Activated T-cell treated with anti-CD3 and anti-CD28 coated beads, Interleukin-2, amount 50 U/mL, for 24 hours (primary cell): ENCODE data around the gene AHCYL1.

Experiments
- DNase-seq: peaks from one replicate; pipeline ENCODE4 v3.0.0-alpha.2; 2020
- H3K27ac Mint-ChIP-seq: 2 replicates; pipeline ENCODE4 v1.8.0; 2020; ENCODE audit warnings: mild to moderate bottlenecking, mixed read lengths
- H3K27me3 Mint-ChIP-seq: 2 replicates; pipeline ENCODE4 v1.8.0; 2020; ENCODE audit warnings: mixed read lengths
- H3K36me3 Mint-ChIP-seq: 2 replicates; pipeline ENCODE4 v1.8.0; 2020; ENCODE audit warnings: low read depth, mixed read lengths
- H3K4me1 Mint-ChIP-seq: 2 replicates; pipeline ENCODE4 v1.8.0; 2020; ENCODE audit warnings: low read depth, mixed read lengths
- H3K4me3 Mint-ChIP-seq: 2 replicates; pipeline ENCODE4 v1.8.0; 2020; ENCODE audit warnings: mild to moderate bottlenecking, moderate library complexity, mixed read lengths
- H3K9me3 Mint-ChIP-seq: 2 replicates; pipeline ENCODE4 v1.8.0; 2020; ENCODE audit warnings: mixed read lengths

Gene AHCYL1

DNA sequence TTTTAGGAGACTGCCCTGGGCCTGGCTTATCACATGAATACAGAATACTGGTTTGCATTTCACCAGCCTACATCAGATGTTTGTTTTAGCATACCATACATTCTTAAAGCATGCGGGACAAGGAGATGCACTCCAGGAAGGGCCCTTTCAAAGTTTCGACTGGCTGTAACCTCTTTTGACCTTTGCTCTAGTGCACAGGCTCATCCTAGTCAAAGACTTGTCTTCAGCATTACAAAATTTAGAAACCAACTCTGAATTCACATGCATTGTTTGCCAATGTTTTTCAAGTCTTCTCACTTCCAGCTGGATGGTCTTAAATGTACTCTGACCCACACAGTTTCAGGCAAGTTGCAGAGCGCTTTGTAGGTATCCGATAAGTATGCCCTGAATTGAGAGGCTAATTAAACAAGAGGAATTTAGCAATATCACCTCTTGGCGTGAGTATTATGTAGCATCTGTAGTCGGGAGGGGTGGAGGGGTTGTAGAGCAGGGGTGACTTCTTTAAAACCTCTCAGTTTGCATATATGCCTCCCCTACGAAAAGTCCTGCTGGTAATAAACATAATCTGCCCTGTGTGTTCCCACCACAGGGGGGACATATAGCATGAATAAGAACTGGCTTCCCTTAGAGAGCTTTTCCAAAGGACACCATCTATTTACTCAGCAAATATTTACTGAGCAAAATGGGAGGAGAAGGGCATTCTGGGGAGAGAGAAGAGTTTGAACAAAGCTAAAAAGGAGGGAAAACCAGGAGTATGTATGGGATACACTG lies 24.4 kb upstream of the AHCYL1 start:
- no peak for DNase-seq
- Mint-ChIP-seq H3K9me3 (no peaks in the 10 kb centered on the region), H3K27ac (no peak overlapping the region), H3K4me3 (no peak overlapping the region), H3K4me1 (no peaks in the 10 kb centered on the region), H3K36me3 (no peaks in the 10 kb centered on the region), H3K27me3 (peaks cover 2% of the 10 kb centered on the region)

DNA sequence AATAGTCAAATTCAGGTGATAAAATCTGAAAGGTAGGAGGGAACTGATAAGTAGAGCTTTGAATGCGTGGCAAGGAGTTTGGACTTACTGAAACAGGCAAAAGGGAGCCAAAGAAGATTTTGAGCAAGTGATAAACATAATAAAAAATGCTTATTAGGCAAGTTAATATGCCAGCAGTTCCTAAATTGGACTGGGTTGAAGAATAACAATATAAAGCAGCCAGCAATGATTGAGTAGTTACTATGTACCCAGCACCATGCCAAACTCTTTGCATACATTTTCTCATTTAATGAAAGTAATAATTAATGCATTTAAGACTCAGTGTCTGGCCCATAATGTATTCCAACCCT lies 23.8 kb upstream of the AHCYL1 start:
- Mint-ChIP-seq H3K9me3 (no peaks in the 10 kb centered on the region), H3K27me3 (peaks cover 2% of the 10 kb centered on the region), H3K4me3 (no peak overlapping the region), H3K27ac (no peak overlapping the region), H3K36me3 (no peaks in the 10 kb centered on the region), H3K4me1 (no peaks in the 10 kb centered on the region)
- DNase-seq, result no peak

DNA sequence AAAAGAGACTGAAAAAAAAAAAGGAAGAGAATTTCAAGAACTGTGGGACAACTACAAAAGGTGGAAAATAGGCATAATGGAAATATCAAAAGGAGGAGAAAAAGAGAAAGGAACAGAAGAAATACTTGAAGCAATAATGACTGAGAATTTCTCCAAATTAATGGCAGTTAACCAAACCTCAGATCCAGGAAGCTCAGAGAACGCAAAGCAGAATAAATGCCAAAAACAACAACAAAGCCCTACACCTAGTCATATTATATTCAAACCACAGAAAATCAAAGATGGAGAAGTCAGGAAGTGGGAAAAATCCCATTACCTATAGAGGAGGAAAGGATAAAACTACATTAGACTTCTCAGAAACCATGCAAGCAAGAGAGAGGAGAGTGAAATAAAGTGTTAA lies 20.7 kb upstream of the AHCYL1 start:
- no peak for DNase-seq
- Mint-ChIP-seq H3K4me3 (no peak overlapping the region), H3K36me3 (no peaks in the 10 kb centered on the region), H3K9me3 (no peaks in the 10 kb centered on the region), H3K27me3 (no peaks in the 10 kb centered on the region), H3K27ac (no peak overlapping the region), H3K4me1 (no peaks in the 10 kb centered on the region)

DNA sequence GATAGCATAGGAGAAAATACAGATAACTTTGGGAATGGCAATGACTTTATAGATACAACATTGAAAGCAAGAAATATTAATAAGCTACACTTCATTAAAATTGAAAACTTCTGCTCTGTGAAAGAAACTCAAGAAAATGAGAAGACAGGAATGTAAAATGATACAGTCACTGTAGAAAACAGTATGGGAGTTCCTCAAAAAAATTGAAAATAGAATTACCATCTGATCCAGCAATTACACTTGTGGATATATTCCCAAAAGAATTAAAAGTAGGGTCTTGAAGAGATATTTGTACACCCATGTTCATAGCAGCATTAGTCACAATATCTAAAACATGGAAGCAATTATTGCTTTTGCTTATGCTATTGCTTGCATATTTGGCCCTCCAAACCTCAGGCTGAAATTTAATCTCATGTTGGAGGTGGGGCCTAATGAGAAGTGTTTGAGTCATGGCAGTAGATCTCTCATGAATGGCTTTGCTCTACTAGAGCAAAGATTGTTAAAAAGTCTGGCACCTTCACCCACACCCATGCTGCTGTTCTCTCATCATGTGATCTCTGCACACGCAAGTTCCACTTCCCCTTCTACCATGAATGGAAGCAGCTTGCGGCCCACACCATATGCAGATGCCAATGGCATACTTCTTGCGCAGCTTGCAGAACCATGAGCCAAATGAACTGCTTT lies 15.3 kb upstream of the AHCYL1 start:
- DNase-seq, result no peak
- no peaks in the 10 kb centered on the region for H3K27me3 Mint-ChIP-seq
- H3K9me3 Mint-ChIP-seq, result no peaks in the 10 kb centered on the region
- H3K36me3 Mint-ChIP-seq, result no peaks in the 10 kb centered on the region
- no peak overlapping the region for H3K27ac Mint-ChIP-seq
- H3K4me1 Mint-ChIP-seq, result no peaks in the 10 kb centered on the region
- no peak overlapping the region for H3K4me3 Mint-ChIP-seq

DNA sequence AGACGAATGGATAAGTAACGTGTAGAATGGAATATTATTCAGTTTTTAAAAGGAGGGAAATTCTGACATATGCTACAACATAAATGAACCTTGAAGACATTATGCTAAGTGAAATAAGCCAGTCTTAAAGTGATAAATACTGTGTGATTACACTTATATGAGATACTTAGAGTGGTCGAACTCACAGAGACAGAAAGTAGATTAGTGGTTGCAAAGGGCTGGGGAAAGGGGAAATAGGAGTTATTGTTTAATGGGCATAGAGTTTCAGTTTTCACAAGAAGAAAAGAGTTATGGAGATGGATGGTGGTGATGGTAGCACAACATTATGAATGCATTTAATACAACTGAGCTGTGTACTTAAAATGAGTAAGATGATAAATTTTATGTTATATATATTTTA lies 14.7 kb upstream of the AHCYL1 start:
- no peak for DNase-seq
- H3K27me3 Mint-ChIP-seq, result no peaks in the 10 kb centered on the region

DNA sequence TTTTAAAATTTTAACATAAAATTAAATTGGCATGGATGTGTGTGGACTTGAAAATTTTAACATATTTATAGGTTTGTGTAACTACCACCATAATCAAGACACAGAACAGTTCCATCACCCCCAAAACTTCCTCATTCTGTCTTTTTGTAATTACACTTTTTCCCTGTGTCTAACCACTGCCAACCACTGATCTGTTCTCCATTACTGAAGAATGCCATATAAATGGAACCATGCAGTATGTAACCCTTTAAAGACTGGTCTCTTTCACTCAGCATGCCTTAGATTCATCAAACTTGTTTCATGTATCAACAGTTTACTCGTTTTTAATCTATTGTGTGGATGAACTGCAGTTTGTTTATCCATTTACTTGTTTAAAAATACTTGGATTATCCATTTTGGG lies 13.0 kb upstream of the AHCYL1 start:
- DNase-seq, result no peak
- Mint-ChIP-seq H3K4me1 (no peaks in the 10 kb centered on the region), H3K9me3 (no peaks in the 10 kb centered on the region), H3K4me3 (no peak overlapping the region), H3K36me3 (no peaks in the 10 kb centered on the region), H3K27me3 (peaks cover 4% of the 10 kb centered on the region), H3K27ac (no peak overlapping the region)

More for the DNA sequence above, 14.7 kb upstream of the AHCYL1 start:
- Mint-ChIP-seq H3K4me3 (no peak overlapping the region), H3K36me3 (no peaks in the 10 kb centered on the region), H3K4me1 (no peaks in the 10 kb centered on the region), H3K27ac (no peak overlapping the region), H3K9me3 (no peaks in the 10 kb centered on the region)

DNA sequence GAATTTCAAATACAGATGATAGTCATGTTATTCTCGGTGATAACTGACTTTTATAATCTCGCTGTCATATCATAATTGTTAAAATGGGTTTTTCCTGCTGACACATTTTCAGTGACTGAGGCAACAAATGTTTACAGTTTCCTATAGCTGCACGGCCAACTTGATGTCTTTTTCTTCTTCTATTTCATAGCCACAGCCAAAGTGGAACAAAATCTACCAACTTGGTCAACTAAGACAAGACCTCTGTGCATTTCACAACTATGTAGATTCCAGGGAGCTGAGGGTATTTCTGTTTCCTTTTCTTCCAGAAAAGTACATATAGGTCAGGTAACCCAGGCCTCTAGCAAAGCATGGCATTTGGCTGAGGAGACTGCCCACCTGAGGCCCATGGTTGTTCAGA lies 10.4 kb upstream of the AHCYL1 start:
- Mint-ChIP-seq H3K27me3 (peaks cover 4% of the 10 kb centered on the region), H3K9me3 (no peaks in the 10 kb centered on the region), H3K36me3 (no peaks in the 10 kb centered on the region), H3K4me3 (no peak overlapping the region), H3K27ac (no peak overlapping the region), H3K4me1 (no peaks in the 10 kb centered on the region)
- no peak for DNase-seq

DNA sequence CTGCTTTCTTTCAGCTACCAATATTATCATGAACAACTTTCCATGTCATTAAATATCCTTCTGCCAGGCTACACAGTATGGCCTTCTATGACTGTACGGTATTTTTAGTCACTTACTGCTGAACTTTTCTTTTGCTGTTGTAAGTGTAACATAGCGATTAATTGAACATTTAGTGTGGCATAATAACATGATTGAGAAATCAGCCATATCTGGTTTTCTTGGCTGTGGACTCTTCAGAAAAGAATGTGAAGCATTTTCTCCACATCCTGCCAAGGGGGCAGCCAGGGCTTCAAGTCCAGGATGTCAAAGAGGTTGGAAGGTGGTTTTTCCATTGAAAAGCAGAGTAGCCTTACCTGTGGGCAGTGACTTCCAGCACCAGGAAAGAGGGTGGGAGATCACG lies 8.8 kb upstream of the AHCYL1 start:
- H3K36me3 Mint-ChIP-seq, result no peaks in the 10 kb centered on the region
- H3K4me3 Mint-ChIP-seq, result no peak overlapping the region
- no peak for DNase-seq
- H3K27ac Mint-ChIP-seq, result no peak overlapping the region
- no peaks in the 10 kb centered on the region for H3K9me3 Mint-ChIP-seq
- no peaks in the 10 kb centered on the region for H3K4me1 Mint-ChIP-seq
- peaks cover 4% of the 10 kb centered on the region for H3K27me3 Mint-ChIP-seq

DNA sequence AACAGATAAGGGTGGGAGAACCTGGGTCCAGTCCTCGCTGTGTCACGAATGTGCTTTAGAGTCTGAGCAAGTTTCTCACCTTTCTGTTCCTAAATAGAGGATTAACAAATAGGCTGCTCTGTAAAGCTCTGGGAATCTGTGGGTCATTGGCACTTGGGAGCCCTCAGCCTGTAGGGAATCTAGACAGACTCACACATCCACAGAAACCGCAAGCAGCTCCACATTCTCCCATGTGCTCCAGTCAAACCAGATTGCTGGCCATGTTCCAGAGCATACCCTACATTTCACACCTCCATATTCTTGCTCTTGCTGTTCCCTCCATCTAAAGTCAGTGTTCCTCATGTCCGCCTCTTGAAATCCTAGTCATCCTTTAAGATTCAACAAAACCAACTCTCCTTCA lies 7.8 kb upstream of the AHCYL1 start:
- Mint-ChIP-seq H3K27ac (no peak overlapping the region), H3K36me3 (no peaks in the 10 kb centered on the region), H3K9me3 (no peaks in the 10 kb centered on the region), H3K4me1 (no peaks in the 10 kb centered on the region), H3K4me3 (no peak overlapping the region), H3K27me3 (peaks cover 4% of the 10 kb centered on the region)
- DNase-seq, result no peak

DNA sequence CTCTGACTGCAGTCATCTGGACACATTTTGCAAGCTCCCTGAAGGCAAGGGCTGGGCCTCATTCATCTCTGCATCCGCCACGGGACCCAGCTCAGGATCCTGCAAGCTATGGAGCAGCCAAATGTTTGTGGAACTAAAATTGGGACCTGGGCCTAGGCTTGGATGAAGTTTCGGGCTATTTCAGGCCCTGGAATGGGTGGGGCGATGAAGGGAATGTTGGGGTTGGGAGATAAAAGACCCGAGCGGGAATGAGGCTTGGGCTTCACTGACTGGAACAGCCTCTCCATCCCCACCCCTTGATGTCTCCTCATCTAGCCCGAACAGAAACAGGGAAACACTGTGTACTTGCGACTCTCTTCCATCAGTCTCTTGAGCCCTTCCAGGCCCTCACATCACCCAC lies 7.3 kb upstream of the AHCYL1 start:
- no peak for DNase-seq
- Mint-ChIP-seq H3K27me3 (peaks cover 4% of the 10 kb centered on the region), H3K36me3 (no peaks in the 10 kb centered on the region), H3K27ac (no peak overlapping the region), H3K9me3 (no peaks in the 10 kb centered on the region), H3K4me3 (no peak overlapping the region), H3K4me1 (no peaks in the 10 kb centered on the region)

DNA sequence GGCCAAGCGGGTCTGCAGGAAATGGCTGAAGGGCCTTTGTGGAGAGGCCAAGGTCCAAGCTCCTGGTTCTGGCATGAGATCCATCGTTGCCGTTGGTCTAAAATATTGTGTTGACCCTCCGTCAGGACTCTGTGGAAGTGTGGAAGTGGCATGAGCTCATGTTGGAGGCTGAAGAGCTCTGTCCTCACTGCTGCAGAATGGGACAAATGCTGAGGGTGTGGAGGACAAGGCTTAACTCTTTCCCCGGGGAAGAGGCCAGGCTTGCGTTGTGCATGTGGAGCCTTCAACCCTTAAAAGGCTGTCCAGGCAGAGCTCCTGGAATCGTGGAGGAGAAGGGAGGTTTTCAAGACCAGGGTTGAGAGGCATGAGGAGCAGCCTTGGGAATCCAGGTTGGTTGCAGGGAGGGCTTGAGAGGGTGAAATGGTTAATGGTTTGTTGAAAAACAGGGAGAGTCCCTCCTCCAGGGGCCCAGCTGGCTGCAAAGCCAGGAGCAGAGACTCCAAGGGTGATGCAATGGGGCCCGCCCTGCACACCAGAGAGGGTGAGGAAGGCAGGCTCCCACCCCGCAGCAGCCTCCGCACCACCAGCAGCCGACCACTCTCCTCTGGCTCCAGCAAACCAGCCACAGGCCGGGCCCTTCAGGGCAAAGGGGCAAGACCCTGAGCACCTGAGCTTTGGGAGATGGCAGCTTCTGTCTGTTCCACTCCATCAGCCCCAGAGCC lies 6.7 kb upstream of the AHCYL1 start:
- Mint-ChIP-seq H3K9me3 (no peaks in the 10 kb centered on the region), H3K4me1 (no peaks in the 10 kb centered on the region), H3K27ac (no peak overlapping the region), H3K27me3 (peaks cover 4% of the 10 kb centered on the region), H3K4me3 (no peak overlapping the region), H3K36me3 (no peaks in the 10 kb centered on the region)
- no peak for DNase-seq

DNA sequence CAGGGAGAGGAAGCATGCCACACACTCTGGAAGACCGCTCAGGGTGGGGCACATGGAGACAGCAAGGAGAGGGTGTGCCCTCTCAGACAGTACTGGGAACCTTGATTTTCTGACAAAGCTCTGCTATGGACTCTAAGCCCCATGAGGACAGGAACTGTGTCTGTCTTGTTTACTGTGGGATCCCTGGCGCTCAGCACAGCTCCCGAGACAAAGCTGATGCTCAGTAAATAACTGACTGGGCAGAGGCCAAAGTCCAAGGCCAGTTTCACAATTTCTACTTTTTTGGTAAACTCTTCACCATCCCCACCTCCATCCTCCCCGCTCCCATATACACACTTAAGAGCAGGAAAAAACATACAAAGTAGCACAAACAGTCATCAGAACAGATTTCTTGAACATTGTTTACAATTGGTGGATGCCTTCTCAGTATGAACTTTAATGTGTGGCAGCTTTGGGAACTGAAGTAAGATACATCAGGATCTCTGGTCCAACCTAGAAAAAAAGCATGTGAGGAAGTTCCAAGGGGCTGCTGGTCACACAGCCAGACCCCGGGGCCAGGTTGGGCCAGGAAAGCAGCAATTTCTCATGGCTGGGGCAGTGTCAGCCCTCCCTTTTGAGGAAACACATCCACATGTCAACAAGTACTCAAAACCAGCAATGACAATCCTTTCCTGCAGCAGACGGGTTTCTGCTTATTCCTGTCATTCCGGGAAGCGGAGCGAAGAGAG lies 5.6 kb upstream of the AHCYL1 start:
- Mint-ChIP-seq H3K4me1 (no peaks in the 10 kb centered on the region), H3K4me3 (no peak overlapping the region), H3K27ac (no peak overlapping the region), H3K27me3 (peaks cover 4% of the 10 kb centered on the region), H3K9me3 (no peaks in the 10 kb centered on the region), H3K36me3 (no peaks in the 10 kb centered on the region)
- DNase-seq, result no peak

DNA sequence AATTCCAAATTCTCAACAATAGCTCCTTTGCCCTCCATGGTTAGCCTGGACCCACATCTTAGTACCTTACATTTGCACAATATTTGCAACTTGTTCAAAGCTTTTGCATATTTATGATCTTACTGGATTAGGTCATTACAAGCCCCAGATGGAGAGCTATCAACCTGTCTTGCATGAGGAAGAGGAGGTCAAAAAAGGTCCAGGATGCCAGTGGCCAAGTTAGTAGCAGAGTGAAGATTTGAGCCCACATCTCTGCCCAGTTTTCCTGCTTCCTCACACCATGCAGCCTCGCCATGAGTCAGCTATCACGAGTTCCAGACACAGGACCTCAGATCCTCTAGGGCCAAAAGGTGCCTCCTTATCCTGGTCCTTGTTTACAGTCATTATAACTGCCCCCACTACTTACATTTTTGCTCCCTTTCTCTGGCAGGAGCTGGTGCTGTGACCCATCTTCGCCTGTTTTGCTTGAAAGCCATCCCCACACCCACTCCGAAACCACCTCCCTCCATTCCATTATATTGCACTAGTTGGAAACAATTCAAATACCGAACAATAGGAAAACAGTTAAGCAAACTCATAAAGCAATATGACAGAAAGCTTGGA lies 5.0 kb upstream of the AHCYL1 start:
- peaks cover 4% of the 10 kb centered on the region for H3K27me3 Mint-ChIP-seq
- H3K4me1 Mint-ChIP-seq, result no peaks in the 10 kb centered on the region
- H3K27ac Mint-ChIP-seq, result no peak overlapping the region
- H3K36me3 Mint-ChIP-seq, result peaks cover under 1% of the 10 kb centered on the region
- H3K9me3 Mint-ChIP-seq, result no peaks in the 10 kb centered on the region
- no peak overlapping the region for H3K4me3 Mint-ChIP-seq
- no peak for DNase-seq

DNA sequence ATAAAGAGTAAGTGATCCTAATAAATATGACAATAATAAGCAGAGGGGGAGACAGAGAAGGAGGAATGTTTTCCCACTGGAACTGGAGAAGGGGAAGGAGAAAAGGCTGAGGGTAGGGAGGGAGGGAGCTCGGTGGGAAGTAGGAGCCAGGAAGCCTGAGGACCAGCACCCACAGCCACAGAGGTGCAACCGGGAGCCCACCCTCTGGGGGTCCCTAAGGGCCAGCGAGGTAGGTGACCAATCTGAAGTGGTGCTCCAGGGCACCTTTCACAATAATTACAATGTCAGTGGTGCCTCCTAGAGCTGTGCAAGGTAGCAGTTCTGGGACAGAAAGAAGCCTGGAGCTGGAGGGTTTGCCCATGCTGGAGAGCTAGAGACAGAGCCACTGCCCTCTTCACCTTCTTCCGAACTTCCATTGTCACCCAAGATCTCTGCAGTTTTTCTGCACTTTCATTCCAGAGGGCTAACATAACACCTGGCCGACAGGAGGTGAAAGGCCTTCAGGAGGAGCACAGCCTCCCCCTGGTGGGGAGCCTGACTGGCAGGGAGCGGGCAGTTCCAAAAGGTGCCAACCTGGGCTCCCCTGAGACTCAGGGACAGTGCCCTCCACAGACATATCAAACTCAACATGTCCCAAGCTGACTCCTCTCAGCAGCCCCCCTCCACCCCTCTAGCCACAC lies 4.1 kb upstream of the AHCYL1 start:
- Mint-ChIP-seq H3K9me3 (no peaks in the 10 kb centered on the region), H3K4me3 (no peak overlapping the region), H3K4me1 (peaks cover 1% of the 10 kb centered on the region), H3K27ac (no peak overlapping the region), H3K36me3 (peaks cover 9% of the 10 kb centered on the region), H3K27me3 (peaks cover 4% of the 10 kb centered on the region)
- no peak for DNase-seq
